AG08396 (cell line): Measurements from ENCODE around the gene PRRG2.

ENCODE experiments used
- DNase-seq: peaks from one replicate; pipeline ENCODE4 v3.0.0; 2012; ENCODE audit warnings: low spot score, mixed read lengths

Gene PRRG2

GRCh38 chr19:49557641-49558325, 23.3 kb upstream of the PRRG2 start:
- no peak for DNase-seq

- DNase-seq = no peak
Measured at GRCh38 chr19:49558591-49558990, 22.5 kb upstream of the PRRG2 start.

GRCh38 chr19:49559443-49559842, 21.7 kb upstream of the PRRG2 start:
- DNase-seq = no peak

GRCh38 chr19:49559928-49560327, 21.2 kb upstream of the PRRG2 start:
- DNase-seq = no peak

GRCh38 chr19:49560358-49560900, 20.7 kb upstream of the PRRG2 start:
- DNase-seq = no peak

GRCh38 chr19:49564616-49565045, 16.5 kb upstream of the PRRG2 start:
- no peak for DNase-seq

- no peak for DNase-seq
Measured at GRCh38 chr19:49565261-49565660, 15.9 kb upstream of the PRRG2 start.

GRCh38 chr19:49566302-49566701, 14.8 kb upstream of the PRRG2 start:
- no peak for DNase-seq

- DNase-seq = no peak
Measured at GRCh38 chr19:49567861-49568441, 13.2 kb upstream of the PRRG2 start.

GRCh38 chr19:49570138-49570856, 10.8 kb upstream of the PRRG2 start:
- peak; percentile 80 for DNase-seq

GRCh38 chr19:49570997-49571676, 10.0 kb upstream of the PRRG2 start:
- no peak for DNase-seq

- no peak for DNase-seq
Measured at GRCh38 chr19:49573009-49573408, 8.1 kb upstream of the PRRG2 start.

GRCh38 chr19:49573425-49573824, 7.7 kb upstream of the PRRG2 start:
- DNase-seq = no peak

- no peak for DNase-seq
Measured at GRCh38 chr19:49574206-49574755, 6.8 kb upstream of the PRRG2 start.

GRCh38 chr19:49579193-49579592, 1.9 kb upstream of the PRRG2 start:
- DNase-seq = no peak

GRCh38 chr19:49579947-49580263, 1.2 kb upstream of the PRRG2 start:
- DNase-seq = no peak

- peak; percentile 91 for DNase-seq
Measured at GRCh38 chr19:49580264-49581006, 681 bp upstream of the PRRG2 start, which contains the start of gene NOSIP. NOSIP (minus strand) TSS chr19:49580556; CDS start chr19:49560691, 19,865 bp downstream.

- no peak for DNase-seq
Measured at GRCh38 chr19:49583239-49583638, 2.1 kb downstream of the PRRG2 start.

- DNase-seq = no peak
Measured at GRCh38 chr19:49585023-49585422, 3.9 kb downstream of the PRRG2 start.

- DNase-seq = no peak
Measured at GRCh38 chr19:49587227-49587626, 6.1 kb downstream of the PRRG2 start.

GRCh38 chr19:49588365-49589122, 7.4 kb downstream of the PRRG2 start:
- DNase-seq = no peak
